Ishikawa (cell line): ENCODE measurements around the gene LRIT1.

Experiments
- CEBPB ChIP-seq: IDR thresholded peaks from 2 replicates; pipeline ENCODE4 v1.6.1; 2012
- CREB1 ChIP-seq: IDR thresholded peaks from 2 replicates; pipeline ENCODE4 v1.6.1; 2012; ENCODE audit warnings: low read depth
- EGR1 ChIP-seq: IDR thresholded peaks from 2 replicates; pipeline ENCODE4 v1.6.1; 2012
- EP300 ChIP-seq: IDR thresholded peaks from 2 replicates; pipeline ENCODE4 v1.6.1; 2012; ENCODE audit warnings: borderline replicate concordance
- FOXM1 ChIP-seq: IDR thresholded peaks from 2 replicates; pipeline ENCODE4 v1.6.1; 2012; ENCODE audit warnings: low read depth, borderline replicate concordance
- MAX ChIP-seq: IDR thresholded peaks from 2 replicates; pipeline ENCODE4 v1.6.1; 2012
- NFIC ChIP-seq: IDR thresholded peaks from 2 replicates; pipeline ENCODE4 v1.6.1; 2012
- RAD21 ChIP-seq: IDR thresholded peaks from 2 replicates; pipeline ENCODE4 v1.6.1; 2012; ENCODE audit warnings: low read depth
- REST ChIP-seq: IDR thresholded peaks from 2 replicates; pipeline ENCODE4 v1.6.1; 2012; ENCODE audit warnings: low read depth, mild to moderate bottlenecking
- TAF1 ChIP-seq: IDR thresholded peaks from 2 replicates; pipeline ENCODE4 v1.6.1; 2012; ENCODE audit warnings: low read depth, mild to moderate bottlenecking
- TCF12 ChIP-seq: IDR thresholded peaks from 2 replicates; pipeline ENCODE4 v1.6.1; 2012; ENCODE audit warnings: low read depth
- TEAD4 ChIP-seq: IDR thresholded peaks from 2 replicates; pipeline ENCODE4 v1.6.1; 2012
- USF1 ChIP-seq: IDR thresholded peaks from 2 replicates; pipeline ENCODE4 v1.6.1; 2012
- YY1 ChIP-seq: IDR thresholded peaks from 2 replicates; pipeline ENCODE4 v1.6.1; 2012; ENCODE audit warnings: low read depth
- ZBTB7A ChIP-seq: IDR thresholded peaks from 2 replicates; pipeline ENCODE4 v1.6.1; 2012; ENCODE audit warnings: low read depth

LRIT1 gene

GRCh38 chr10:84204122-84204521, 37.2 kb downstream of the LRIT1 start:
- TF ChIP-seq RAD21 (peak; percentile 13; the same call in 1 of the 2 replicates), CREB1 (no peak)

GRCh38 chr10:84202349-84202748, 39.0 kb downstream of the LRIT1 start:
- TF ChIP-seq EP300: no peak
- no peak for TF ChIP-seq REST
- TF ChIP-seq USF1: no peak
- no peak for TF ChIP-seq NFIC

- TF ChIP-seq EP300 (no peak), YY1 (no peak), MAX (no peak), CREB1 (no peak)
Measured at GRCh38 chr10:84201682-84202081, 39.7 kb downstream of the LRIT1 start.

GRCh38 chr10:84201244-84201606, 40.1 kb downstream of the LRIT1 start:
- TF ChIP-seq REST (no peak), EGR1 (no peak), YY1 (no peak), RAD21 (no peak), ZBTB7A (no peak), TAF1 (no peak), CEBPB (no peak), TCF12 (no peak), CREB1 (no peak), EP300 (no peak), USF1 (no peak), MAX (no peak), FOXM1 (no peak), NFIC (no peak), TEAD4 (no peak)

- no peak for TF ChIP-seq USF1
- TF ChIP-seq ZBTB7A: no peak
- no peak for TF ChIP-seq EP300
Measured at GRCh38 chr10:84200537-84201243, 40.7 kb downstream of the LRIT1 start.

- TF ChIP-seq TCF12: no peak
- TF ChIP-seq EGR1: no peak
- no peak for TF ChIP-seq EP300
- no peak for TF ChIP-seq TEAD4
Measured at GRCh38 chr10:84198206-84198915, 43.0 kb downstream of the LRIT1 start.

- no peak for TF ChIP-seq USF1
- TF ChIP-seq EP300: no peak
- no peak for TF ChIP-seq TAF1
- TF ChIP-seq CEBPB: no peak
- no peak for TF ChIP-seq RAD21
- TF ChIP-seq TCF12: no peak
- TF ChIP-seq ZBTB7A: no peak
- no peak for TF ChIP-seq REST
- no peak for TF ChIP-seq TEAD4
- no peak for TF ChIP-seq CREB1
- no peak for TF ChIP-seq FOXM1
- TF ChIP-seq NFIC: no peak
- no peak for TF ChIP-seq MAX
- no peak for TF ChIP-seq EGR1
- TF ChIP-seq YY1: no peak
Measured at GRCh38 chr10:84197643-84198042, 43.7 kb downstream of the LRIT1 start.
